Endodermal cell (in vitro differentiated cells): ENCODE data around the gene APELA. TPM values are rescaled to one million over a fixed set of nuclear protein-coding genes. Genes with fewer than 3 reads are reported as not detected.

Source experiments
- DNase-seq: peaks from one replicate; pipeline ENCODE4 v3.0.0-alpha.2; 2017
- H3K27ac ChIP-seq: 2 replicates; pipeline ENCODE4 v1.5.1; 2013; ENCODE audit warnings: mild to moderate bottlenecking, low read depth, low read length, moderate library complexity
- H3K27me3 ChIP-seq: 2 replicates; pipeline ENCODE4 v1.6.1; 2013; ENCODE audit warnings: mild to moderate bottlenecking, low read length, moderate library complexity; ENCODE audit not compliant: insufficient read depth, control insufficient read depth, poor library complexity, severe bottlenecking
- H3K36me3 ChIP-seq: 2 replicates; pipeline ENCODE4 v1.7.0; 2013; ENCODE audit warnings: mild to moderate bottlenecking, low read length, moderate library complexity; ENCODE audit not compliant: control insufficient read depth, insufficient read depth
- H3K4me1 ChIP-seq: one replicate; pipeline ENCODE4 v1.7.0; 2013; ENCODE audit warnings: low read length; ENCODE audit not compliant: control insufficient read depth, insufficient read depth
- H3K4me3 ChIP-seq: 2 replicates; pipeline ENCODE4 v1.5.1; 2013; ENCODE audit warnings: mild to moderate bottlenecking, low read length, moderate library complexity
- H3K9ac ChIP-seq: 2 replicates; pipeline ENCODE4 v1.6.1; 2013; ENCODE audit warnings: mild to moderate bottlenecking, low read length, moderate library complexity; ENCODE audit not compliant: poor library complexity, severe bottlenecking; ENCODE audit errors: extremely low read depth
- H3K9me3 ChIP-seq: 2 replicates; pipeline ENCODE4 v1.6.1; 2013; ENCODE audit warnings: mild to moderate bottlenecking, low read length, moderate library complexity; ENCODE audit not compliant: control insufficient read depth
- H3K27ac Mint-ChIP-seq: 2 replicates; pipeline ENCODE4 v1.8.0; 2020; ENCODE audit warnings: mixed read lengths
- H3K27me3 Mint-ChIP-seq: 2 replicates; pipeline ENCODE4 v1.8.0; 2021; ENCODE audit warnings: mild to moderate bottlenecking, mixed read lengths; ENCODE audit not compliant: insufficient read depth
- H3K36me3 Mint-ChIP-seq: 2 replicates; pipeline ENCODE4 v1.8.0; 2020; ENCODE audit warnings: low read depth, mixed read lengths
- H3K4me1 Mint-ChIP-seq: 2 replicates; pipeline ENCODE4 v1.8.0; 2020; ENCODE audit warnings: mixed read lengths
- H3K4me3 Mint-ChIP-seq: 2 replicates; pipeline ENCODE4 v1.8.0; 2020; ENCODE audit warnings: mild to moderate bottlenecking, moderate library complexity, mixed read lengths
- H3K9me3 Mint-ChIP-seq: 2 replicates; pipeline ENCODE4 v1.8.0; 2020; ENCODE audit warnings: mild to moderate bottlenecking, mixed read lengths
- CTCF ChIP-seq: fragments of 200-600 bp; sonication (generic); conservative IDR thresholded peaks from 2 replicates; pipeline ENCODE4 v1.5.0; 2021; ENCODE audit warnings: antibody characterized with exemption, mild to moderate bottlenecking
- WGBS, 2 experiments: methylation state at CpG; one replicate each; pipeline versions ENCODE4 v1.1.5 to v1.1.7; 2013; ENCODE audit warnings: missing lambda C conversion rate in 2 of 2, mixed read lengths in 1 of 2; ENCODE audit not compliant: insufficient coverage in 1 of 2, insufficient read length in 1 of 2; 5-methylcytosine and 5-hydroxymethylcytosine counted together
- total RNA-seq, 2 donors: library from RNA; stranded (reverse); fragmentation: NEBNext Ultra II Directional in 1 of 2; extraction: Animal tissue kit (Norgen Biotek cat#: 25700) in 1 of 2; gene quantifications; 2 replicates in 1 of 2; 3 replicates in 1 of 2; pipeline ENCODE4 v1.2.1, GENCODE V29; 2021

The APELA gene
- total RNA-seq, 2 donors from 2014 or later = 3.3 to 21.5 TPM

DNA sequence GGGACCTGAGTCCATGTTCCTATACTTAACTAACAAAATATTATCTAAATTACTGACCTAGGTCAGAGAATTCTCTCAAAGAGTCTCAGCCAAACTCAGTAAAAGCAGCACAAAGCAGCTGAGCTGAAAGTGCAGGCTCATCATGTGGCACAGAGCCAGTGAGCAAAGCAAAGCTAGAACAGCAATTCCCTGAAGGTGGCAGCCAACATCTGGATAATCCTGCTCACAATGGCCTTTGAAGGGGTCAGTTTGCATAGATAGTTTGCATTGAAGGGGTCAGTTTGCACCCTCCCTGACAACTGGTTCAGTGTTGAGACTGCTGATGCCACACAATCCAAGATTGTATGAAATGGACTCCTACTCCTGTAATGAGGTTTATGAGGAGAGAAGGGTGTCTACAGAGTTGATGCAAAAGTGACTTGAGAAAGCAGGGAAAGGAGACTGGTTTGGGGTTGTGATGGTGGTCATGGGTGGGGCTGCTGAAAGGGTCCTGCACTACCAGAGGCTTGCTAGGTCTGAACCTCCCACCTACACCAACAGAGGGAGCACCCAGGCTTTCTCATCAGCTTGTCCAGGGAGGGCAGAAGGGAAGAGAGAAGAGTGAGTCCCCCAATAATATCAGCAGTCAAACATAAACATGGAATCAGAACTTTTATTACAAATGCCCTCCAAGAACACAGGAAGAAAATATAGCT, 60.7 kb downstream of the APELA start:
- Mint-ChIP-seq H3K4me1 (peaks cover 12% of the 10 kb centered on the region), H3K36me3 (no peaks in the 10 kb centered on the region), H3K27me3 (peaks cover 2% of the 10 kb centered on the region), H3K27ac (no peak overlapping the region), H3K9me3 (no peaks in the 10 kb centered on the region), H3K4me3 (no peak overlapping the region)
- Histone ChIP-seq H3K9me3 (no peaks in the 10 kb centered on the region), H3K27me3 (no peaks in the 10 kb centered on the region), H3K36me3 (no peaks in the 10 kb centered on the region), H3K9ac (no peak overlapping the region), H3K27ac (no peak overlapping the region), H3K4me3 (no peak overlapping the region), H3K4me1 (no peaks in the 10 kb centered on the region)
- peak; percentile 74 for TF ChIP-seq CTCF
- DNase-seq = peak; percentile 84

DNA sequence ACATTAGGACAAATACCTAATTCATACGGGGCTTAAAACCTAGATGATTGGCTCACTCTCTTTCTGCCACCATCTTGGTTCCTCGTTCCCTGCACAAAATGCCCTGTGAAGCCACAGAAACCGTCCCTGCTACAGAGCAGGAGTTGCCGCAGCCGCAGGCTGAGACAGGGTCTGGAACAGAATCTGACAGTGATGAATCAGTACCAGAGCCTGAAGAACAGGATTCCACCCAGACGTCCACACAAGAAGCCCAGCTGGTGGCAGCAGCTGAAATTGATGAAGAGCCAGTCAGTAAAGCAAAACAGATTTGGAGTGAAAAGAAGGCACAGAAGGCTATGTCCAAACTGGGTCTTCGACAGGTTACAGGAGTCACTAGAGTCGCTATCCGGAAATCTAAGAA, 66.2 kb downstream of the APELA start:
- Histone ChIP-seq H3K4me3 (no peak overlapping the region), H3K9me3 (no peaks in the 10 kb centered on the region), H3K36me3 (no peaks in the 10 kb centered on the region), H3K27me3 (no peaks in the 10 kb centered on the region), H3K27ac (no peak overlapping the region), H3K4me1 (no peaks in the 10 kb centered on the region), H3K9ac (no peak overlapping the region)
- Mint-ChIP-seq H3K4me3 (no peak overlapping the region), H3K4me1 (peaks cover 8% of the 10 kb centered on the region), H3K9me3 (no peaks in the 10 kb centered on the region), H3K27ac (no peak overlapping the region), H3K27me3 (peaks cover 6% of the 10 kb centered on the region), H3K36me3 (no peaks in the 10 kb centered on the region)
- no peak for DNase-seq
- no peak for TF ChIP-seq CTCF
- WGBS, 2 experiments = 89 to 93% methylated on average over 9 of the region's 9 CpGs

GRCh38 chr4:164945146-164945545, 68.2 kb downstream of the APELA start:
- no peaks in the 10 kb centered on the region for H3K9me3 Mint-ChIP-seq
- H3K4me3 ChIP-seq = no peak overlapping the region
- no peaks in the 10 kb centered on the region for H3K9me3 ChIP-seq
- no peak for DNase-seq
- H3K4me1 Mint-ChIP-seq = peaks cover 24% of the 10 kb centered on the region
- no peak overlapping the region for H3K9ac ChIP-seq
- no peak overlapping the region for H3K27ac ChIP-seq
- H3K27ac Mint-ChIP-seq = no peak overlapping the region
- H3K36me3 Mint-ChIP-seq = no peaks in the 10 kb centered on the region
- peaks cover 6% of the 10 kb centered on the region for H3K27me3 Mint-ChIP-seq
- H3K4me1 ChIP-seq = no peaks in the 10 kb centered on the region
- H3K36me3 ChIP-seq = no peaks in the 10 kb centered on the region
- TF ChIP-seq CTCF = no peak
- H3K4me3 Mint-ChIP-seq = no peak overlapping the region
- WGBS, 2 experiments = 87 to 95% methylated on average over 2 to 5 of the region's 5 CpGs
- H3K27me3 ChIP-seq = no peaks in the 10 kb centered on the region
